Left lung (tissue), 10 donors: ENCODE results near the gene KIF3A. TPM values are rescaled to one million over a fixed set of nuclear protein-coding genes. Genes with fewer than 3 reads are reported as not detected.

ENCODE experiments used
- ATAC-seq: fragments of 200-7000 bp; cut with Tn5 transposase; one replicate; pipeline ENCODE4 v1.9.1; 2020; ENCODE audit warnings: moderate library complexity
- DNase-seq, 4 donors: peaks; one replicate each; pipeline ENCODE4 v3.0.0-alpha.2; 2013 to 2020
- H3K27ac ChIP-seq, 2 donors: fragments of 200-600 bp; sonication (generic) in 1 of 2; one replicate each; pipeline versions ENCODE4 v1.5.0 to v1.8.0; 2020 to 2021
- H3K27me3 ChIP-seq, 2 donors: fragments of 200-600 bp; sonication (generic) in 1 of 2; one replicate each; pipeline versions ENCODE4 v1.5.0 to v1.8.0; 2020 to 2021
- H3K36me3 ChIP-seq, 2 donors: fragments of 200-600 bp; sonication (generic) in 1 of 2; one replicate each; pipeline versions ENCODE4 v1.5.0 to v1.8.0; 2020 to 2021
- H3K4me1 ChIP-seq, 2 donors: fragments of 200-600 bp; one replicate each; pipeline ENCODE4 v1.8.0; 2021
- H3K4me3 ChIP-seq, 2 donors: fragments of 200-600 bp; sonication (generic) in 1 of 2; one replicate each; pipeline versions ENCODE4 v1.5.0 to v1.8.0; 2020 to 2021; ENCODE audit warnings: mild to moderate bottlenecking in 1 of 2
- H3K9me3 ChIP-seq, 2 donors: fragments of 200-600 bp; sonication (generic) in 1 of 2; one replicate each; pipeline versions ENCODE4 v1.5.0 to v1.8.0; 2020 to 2021
- intact Hi-C, 2 donors: fragments of 100-400 bp; cut with DNase I; formaldehyde crosslinking; loops; one replicate each; pipeline versions ENCODE4 v1.11.2 to v1.14.2; 2022
- polyA plus RNA-seq, 6 donors: library from polyadenylated mRNA; unstranded; fragments of 120-200 nt; gene quantifications; one replicate each; pipeline ENCODE4 v1.2.1, GENCODE V29; 2013; ENCODE audit not compliant: insufficient read length in 6 of 6
- total RNA-seq, 2 donors: library from RNA; stranded (reverse); fragmentation: NEBNext Ultra II Directional; extraction: Animal tissue kit (Norgen Biotek cat#: 25700); gene quantifications; one replicate each; pipeline ENCODE4 v1.2.1, GENCODE V29; 2021
- TF ChIP-seq, protein P1 (sequence below), 2 donors: fragments of 200-600 bp; sonication (generic) in 1 of 2; IDR thresholded peaks; one replicate each; pipeline versions ENCODE4 v1.5.0 to v1.8.0; 2021; ENCODE audit warnings: antibody characterized with exemption in 2 of 2
- donor health status: DM: no; HTN: yes; CAD: no.
- donor health status: DM: no; HTN: no; CAD: no.

Gene KIF3A
- total and polyA plus RNA-seq, 8 donors: 8.9 to 30.4 (median 25.5) TPM

DNA sequence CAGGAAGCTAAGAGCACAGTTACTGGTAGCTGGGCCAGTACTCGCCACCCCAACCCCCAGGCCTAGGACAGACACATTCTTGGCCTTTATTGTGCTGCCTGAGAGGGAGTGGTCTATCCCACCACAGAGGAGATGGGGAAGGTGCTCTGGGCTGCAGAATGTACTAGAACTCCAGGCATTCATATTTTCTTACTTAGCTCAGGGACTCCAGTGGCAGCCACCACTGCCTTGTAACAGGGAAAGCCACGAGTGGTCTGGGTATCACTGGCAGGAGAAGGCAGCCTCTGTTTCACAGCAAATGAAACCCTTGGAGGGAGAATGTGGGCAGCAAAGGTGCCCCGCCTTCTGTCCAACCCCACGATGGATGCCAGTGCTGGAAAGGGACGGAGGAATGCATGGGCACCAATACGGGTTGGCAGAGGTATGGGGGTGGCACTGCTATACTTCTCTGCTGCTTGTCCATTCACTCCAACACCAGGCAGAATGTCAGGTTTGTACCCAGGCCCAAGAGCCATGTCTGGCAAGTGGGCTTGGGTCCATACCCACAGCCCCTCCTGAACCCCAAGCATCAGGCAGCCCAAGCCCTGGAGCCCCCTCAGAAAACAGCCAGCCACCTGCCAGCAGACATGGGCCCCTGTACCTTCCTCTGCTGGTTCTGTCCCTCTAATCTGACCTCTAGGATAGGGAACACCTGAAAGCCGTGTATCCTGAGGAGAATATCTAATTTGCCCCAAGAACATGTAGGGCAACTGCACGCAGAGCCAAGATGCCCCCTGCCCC lies 35.1 kb upstream of the KIF3A start:
- Histone ChIP-seq H3K27me3 (peaks cover 0 to 28% of the 10 kb centered on the region in 2 donors), H3K9me3 (no peaks in the 10 kb centered on the region), H3K4me3 (no peak overlapping the region), H3K4me1 (peaks cover 20 to 38% of the 10 kb centered on the region in 2 donors), H3K36me3 (no peaks in the 10 kb centered on the region), H3K27ac (peak overlapping the region in 1 of 2 donors; percentile 34)
- DNase-seq (no peak), ATAC-seq (no peak)
- TF ChIP-seq, protein P1, sequence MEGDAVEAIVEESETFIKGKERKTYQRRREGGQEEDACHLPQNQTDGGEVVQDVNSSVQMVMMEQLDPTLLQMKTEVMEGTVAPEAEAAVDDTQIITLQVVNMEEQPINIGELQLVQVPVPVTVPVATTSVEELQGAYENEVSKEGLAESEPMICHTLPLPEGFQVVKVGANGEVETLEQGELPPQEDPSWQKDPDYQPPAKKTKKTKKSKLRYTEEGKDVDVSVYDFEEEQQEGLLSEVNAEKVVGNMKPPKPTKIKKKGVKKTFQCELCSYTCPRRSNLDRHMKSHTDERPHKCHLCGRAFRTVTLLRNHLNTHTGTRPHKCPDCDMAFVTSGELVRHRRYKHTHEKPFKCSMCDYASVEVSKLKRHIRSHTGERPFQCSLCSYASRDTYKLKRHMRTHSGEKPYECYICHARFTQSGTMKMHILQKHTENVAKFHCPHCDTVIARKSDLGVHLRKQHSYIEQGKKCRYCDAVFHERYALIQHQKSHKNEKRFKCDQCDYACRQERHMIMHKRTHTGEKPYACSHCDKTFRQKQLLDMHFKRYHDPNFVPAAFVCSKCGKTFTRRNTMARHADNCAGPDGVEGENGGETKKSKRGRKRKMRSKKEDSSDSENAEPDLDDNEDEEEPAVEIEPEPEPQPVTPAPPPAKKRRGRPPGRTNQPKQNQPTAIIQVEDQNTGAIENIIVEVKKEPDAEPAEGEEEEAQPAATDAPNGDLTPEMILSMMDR (IDR thresholded peaks at IDR 0.05): no peak
- intact Hi-C loops: no loop called here

DNA sequence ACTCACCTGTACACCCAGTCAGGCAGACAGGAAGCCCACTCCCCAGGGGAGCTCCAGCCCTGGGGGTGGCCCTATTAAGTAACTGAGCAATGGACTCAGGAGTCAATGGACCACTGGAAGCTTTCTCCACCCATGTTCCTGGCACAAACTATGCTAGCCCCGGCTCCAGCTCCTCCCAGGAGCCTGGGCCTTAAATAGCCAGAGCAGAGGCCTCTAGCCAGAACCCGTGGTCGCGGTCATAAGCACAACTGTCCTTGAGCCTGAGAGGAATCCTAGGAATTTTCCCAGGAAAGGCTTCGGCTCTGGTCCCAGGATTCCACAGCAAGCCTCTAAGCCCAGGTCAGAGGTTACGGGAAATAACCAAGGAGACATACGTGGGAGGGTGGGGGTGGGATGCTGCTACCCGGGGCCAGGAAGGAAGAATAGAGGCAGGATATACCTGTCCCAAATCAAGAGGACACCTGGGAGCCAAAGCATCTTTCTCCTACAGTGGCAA lies 34.2 kb upstream of the KIF3A start:
- peak overlapping the region in 1 of 2 donors; percentile 34 for H3K27ac ChIP-seq
- H3K9me3 ChIP-seq: no peaks in the 10 kb centered on the region
- TF ChIP-seq, protein P1 (IDR thresholded peaks at IDR 0.05): no peak
- no peak overlapping the region for H3K4me3 ChIP-seq
- H3K36me3 ChIP-seq: no peaks in the 10 kb centered on the region
- H3K27me3 ChIP-seq: peaks cover 0 to 18% of the 10 kb centered on the region in 2 donors
- H3K4me1 ChIP-seq: peaks cover 26 to 38% of the 10 kb centered on the region in 2 donors
- no peak for ATAC-seq
- intact Hi-C loops: no loop called here
- no peak for DNase-seq

DNA sequence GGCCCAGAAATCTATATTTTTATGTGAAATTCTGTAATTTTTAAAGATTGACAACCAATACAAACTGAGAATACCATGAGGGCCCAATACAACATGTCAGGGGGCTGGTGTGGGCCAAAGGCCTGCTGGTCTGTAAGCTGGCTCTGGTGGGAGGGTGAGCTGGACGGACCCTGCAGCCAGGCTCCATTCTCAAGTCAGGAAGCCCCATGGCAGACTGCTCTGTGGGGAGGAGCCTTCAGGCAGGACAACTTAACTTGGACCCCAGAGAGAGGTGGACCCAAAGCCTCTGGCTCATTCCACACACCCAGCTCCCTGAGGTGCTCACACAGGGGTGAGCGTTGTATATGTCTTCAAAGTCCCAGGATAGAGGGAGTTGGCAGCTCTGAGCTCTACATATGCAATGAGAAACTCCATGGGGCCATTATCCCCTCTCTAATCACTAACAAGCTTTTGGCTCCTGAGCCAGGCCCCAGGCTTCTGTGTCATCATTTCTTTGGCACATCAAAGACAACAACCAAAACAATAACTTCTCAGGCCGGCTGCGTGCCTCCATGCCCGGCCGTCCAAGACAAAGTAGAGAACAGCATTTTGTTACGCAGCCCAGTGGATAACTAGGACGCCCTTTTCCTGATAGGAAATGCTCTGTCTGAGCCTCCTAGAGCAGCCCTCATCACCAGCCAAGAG lies 33.3 kb upstream of the KIF3A start:
- Histone ChIP-seq H3K27me3 (peaks cover 0 to 9% of the 10 kb centered on the region in 2 donors), H3K36me3 (no peaks in the 10 kb centered on the region), H3K4me1 (peaks cover 24 to 29% of the 10 kb centered on the region in 2 donors), H3K9me3 (no peaks in the 10 kb centered on the region), H3K27ac (peak overlapping the region in 1 of 2 donors; percentile 33), H3K4me3 (no peak overlapping the region)
- no peak for DNase-seq
- TF ChIP-seq, protein P1 (IDR thresholded peaks at IDR 0.05): no peak
- ATAC-seq: no peak
- intact Hi-C loops: no loop called here

DNA sequence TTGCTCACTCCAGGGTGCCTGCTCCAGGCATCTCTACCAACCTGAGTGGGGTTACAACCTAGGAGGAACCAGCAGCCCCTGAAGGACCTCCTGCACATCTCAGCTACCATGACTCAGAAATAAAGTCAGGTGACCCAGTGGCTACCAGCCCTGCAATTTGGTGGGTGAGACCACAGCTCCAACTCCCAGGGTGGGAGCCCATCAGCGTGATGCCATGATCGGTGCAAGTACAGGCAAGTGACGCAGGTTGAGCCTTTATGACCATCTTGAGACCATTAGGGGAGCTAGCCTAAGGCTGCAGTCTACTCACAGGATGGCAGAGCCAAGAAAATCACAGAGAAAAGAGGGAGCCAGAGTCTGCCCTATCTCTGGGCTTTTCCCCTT lies 31.1 kb upstream of the KIF3A start:
- Histone ChIP-seq H3K4me3 (no peak overlapping the region), H3K9me3 (no peaks in the 10 kb centered on the region), H3K4me1 (peaks cover 13 to 20% of the 10 kb centered on the region in 2 donors), H3K27ac (peak overlapping the region in 1 of 2 donors; percentile 13), H3K36me3 (peaks cover 0 to 15% of the 10 kb centered on the region in 2 donors), H3K27me3 (no peaks in the 10 kb centered on the region)
- DNase-seq (no peak), ATAC-seq (no peak)
- TF ChIP-seq, protein P1 (IDR thresholded peaks at IDR 0.05): no peak
- intact Hi-C loops: no loop called here

DNA sequence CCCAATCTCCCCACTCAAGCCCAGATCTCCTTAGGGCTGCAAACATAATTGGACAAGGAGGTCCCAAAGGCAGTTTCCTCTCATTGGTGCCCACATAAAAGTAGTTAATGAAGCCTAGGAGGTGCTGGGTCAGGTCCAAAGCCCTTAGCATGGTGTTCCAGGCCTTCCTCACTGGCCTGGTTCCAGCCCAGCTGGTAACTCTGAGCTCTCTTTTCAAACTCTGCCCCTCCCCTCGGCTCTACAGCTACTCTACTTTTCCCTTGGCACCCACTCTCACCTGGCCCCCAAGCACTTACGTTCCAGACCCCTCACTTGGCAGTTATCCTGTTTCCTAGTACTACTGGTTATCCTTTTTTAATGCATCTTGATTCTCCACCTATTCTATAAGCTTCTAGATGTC lies 29.8 kb upstream of the KIF3A start:
- Histone ChIP-seq H3K27ac (peak overlapping the region in 1 of 2 donors; percentile 26), H3K27me3 (no peaks in the 10 kb centered on the region), H3K9me3 (no peaks in the 10 kb centered on the region), H3K36me3 (peaks cover 0 to 28% of the 10 kb centered on the region in 2 donors), H3K4me1 (peaks cover 13 to 20% of the 10 kb centered on the region in 2 donors), H3K4me3 (no peak overlapping the region)
- no peak for DNase-seq
- intact Hi-C loops: no loop called here
- no peak for ATAC-seq
- TF ChIP-seq, protein P1 (IDR thresholded peaks at IDR 0.05): no peak
